ENCODE measurements around the gene CITED1. TPM values are rescaled to one million over a fixed set of nuclear protein-coding genes. Genes with fewer than 3 reads are reported as not detected.

The CITED1 gene
- total RNA-seq, 4 donors from 2014 or later, result not detected

DNA sequence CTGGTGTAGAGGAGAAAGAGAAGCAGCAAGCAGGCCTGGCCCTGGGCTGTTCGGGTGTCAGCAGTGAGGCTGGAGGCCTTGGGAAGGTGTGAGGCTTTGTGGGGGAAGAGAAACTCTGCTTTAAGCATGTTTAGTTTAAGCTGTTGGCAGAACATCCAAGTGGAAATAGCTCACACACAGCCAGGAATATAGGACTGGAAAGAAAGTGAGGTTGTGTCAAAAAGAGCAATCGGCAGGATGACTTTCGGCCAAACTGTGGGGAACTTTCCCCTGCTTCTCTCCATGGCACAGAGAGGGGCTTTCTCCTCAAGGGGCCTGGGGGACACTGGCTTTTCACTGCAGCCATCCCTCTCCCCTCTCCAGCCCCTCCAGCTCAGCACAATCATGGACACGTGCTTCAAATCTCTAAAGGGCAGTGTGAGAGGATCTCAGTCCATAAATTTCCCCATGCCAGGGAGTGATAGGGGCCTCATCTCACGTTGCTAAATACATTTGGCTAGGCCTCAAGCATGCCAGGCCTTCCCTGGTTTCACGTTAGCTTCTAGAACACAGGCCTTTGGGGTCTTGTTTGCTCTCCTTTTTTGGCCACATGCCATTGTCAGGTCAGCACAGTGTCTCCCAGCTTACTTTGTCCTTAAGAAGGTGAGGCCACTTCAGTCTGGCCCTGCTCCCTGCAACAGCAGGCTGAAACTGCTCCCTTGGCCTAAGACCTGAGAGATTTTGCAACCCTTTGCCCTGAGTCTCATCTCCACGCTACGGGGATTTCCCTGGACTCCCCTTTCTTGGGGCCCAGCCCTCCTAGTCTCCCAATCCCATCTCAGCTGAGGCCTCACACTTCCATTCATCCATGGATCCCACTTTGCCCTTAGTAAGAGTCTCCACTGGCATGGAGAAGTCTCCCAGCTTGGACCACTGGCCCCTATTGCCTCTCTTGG is 8.3 kb upstream of the CITED1 start:
- no peak for DNase-seq
- H3K9me3 ChIP-seq, result no peaks in the 10 kb centered on the region
- no peaks in the 10 kb centered on the region for H3K4me1 ChIP-seq
- H3K27ac ChIP-seq, result no peak overlapping the region
- no peak overlapping the region for H3K4me3 ChIP-seq
- H3K27me3 ChIP-seq, result no peaks in the 10 kb centered on the region
- no peaks in the 10 kb centered on the region for H3K36me3 ChIP-seq
- TF ChIP-seq, protein P1, sequence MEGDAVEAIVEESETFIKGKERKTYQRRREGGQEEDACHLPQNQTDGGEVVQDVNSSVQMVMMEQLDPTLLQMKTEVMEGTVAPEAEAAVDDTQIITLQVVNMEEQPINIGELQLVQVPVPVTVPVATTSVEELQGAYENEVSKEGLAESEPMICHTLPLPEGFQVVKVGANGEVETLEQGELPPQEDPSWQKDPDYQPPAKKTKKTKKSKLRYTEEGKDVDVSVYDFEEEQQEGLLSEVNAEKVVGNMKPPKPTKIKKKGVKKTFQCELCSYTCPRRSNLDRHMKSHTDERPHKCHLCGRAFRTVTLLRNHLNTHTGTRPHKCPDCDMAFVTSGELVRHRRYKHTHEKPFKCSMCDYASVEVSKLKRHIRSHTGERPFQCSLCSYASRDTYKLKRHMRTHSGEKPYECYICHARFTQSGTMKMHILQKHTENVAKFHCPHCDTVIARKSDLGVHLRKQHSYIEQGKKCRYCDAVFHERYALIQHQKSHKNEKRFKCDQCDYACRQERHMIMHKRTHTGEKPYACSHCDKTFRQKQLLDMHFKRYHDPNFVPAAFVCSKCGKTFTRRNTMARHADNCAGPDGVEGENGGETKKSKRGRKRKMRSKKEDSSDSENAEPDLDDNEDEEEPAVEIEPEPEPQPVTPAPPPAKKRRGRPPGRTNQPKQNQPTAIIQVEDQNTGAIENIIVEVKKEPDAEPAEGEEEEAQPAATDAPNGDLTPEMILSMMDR (IDR thresholded peaks at IDR 0.05), result no peak

DNA sequence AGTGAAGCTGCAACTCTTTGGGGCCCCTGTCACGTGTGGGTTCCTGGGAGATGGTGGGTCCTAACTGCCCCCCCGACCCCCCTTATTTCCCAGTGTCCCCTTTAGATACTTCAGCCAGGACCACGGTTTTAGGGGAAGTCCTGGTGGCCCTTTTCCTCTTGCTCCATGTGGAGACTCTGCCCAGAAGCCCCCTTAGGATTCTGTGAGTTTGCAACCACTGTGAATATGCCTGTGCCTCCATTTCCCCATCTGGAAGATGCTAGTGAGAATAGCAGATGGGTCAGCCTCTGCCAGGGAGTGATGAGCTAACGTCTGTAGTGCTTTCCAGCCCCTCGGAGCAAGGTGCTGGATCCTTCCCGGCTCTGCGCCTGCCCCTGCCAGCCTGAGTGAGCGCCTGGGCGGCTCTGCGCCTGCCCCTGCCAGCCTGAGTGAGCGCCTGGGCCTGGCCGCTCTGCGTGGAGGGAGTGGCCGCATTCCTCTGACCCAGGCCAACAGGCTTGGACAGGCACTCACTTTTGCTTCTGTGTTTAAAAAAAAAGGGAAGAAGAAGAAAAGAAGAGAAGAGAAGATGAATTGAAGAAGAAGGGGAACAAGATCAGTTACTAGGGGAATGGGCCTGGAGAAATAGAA is 6.7 kb upstream of the CITED1 start:
- no peak overlapping the region for H3K4me3 ChIP-seq
- peaks cover 0 to 14% (median 1%) of the 10 kb centered on the region in 4 donors for H3K4me1 ChIP-seq
- no peaks in the 10 kb centered on the region for H3K36me3 ChIP-seq
- DNase-seq, result no peak
- no peaks in the 10 kb centered on the region for H3K27me3 ChIP-seq
- no peak overlapping the region for H3K27ac ChIP-seq
- H3K9me3 ChIP-seq, result no peaks in the 10 kb centered on the region
- TF ChIP-seq, protein P1 (IDR thresholded peaks at IDR 0.05), result no peak
- TF ChIP-seq POLR2A (IDR thresholded peaks at IDR 0.05), result no peak

- H3K36me3 ChIP-seq, result no peaks in the 10 kb centered on the region
- no peaks in the 10 kb centered on the region for H3K9me3 ChIP-seq
- H3K27ac ChIP-seq, result no peak overlapping the region
- peaks cover 0 to 30% (median 6%) of the 10 kb centered on the region in 4 donors for H3K4me1 ChIP-seq
- H3K4me3 ChIP-seq, result peak overlapping the region in 3 of 4 donors; percentile 18 to 42 (median 41)
- no peaks in the 10 kb centered on the region for H3K27me3 ChIP-seq
- no peak for DNase-seq
- TF ChIP-seq, protein P1 (IDR thresholded peaks at IDR 0.05), result no peak
These were observed 3.8 kb upstream of the CITED1 start for GRCh38 chrX:72309297-72310071.

DNA sequence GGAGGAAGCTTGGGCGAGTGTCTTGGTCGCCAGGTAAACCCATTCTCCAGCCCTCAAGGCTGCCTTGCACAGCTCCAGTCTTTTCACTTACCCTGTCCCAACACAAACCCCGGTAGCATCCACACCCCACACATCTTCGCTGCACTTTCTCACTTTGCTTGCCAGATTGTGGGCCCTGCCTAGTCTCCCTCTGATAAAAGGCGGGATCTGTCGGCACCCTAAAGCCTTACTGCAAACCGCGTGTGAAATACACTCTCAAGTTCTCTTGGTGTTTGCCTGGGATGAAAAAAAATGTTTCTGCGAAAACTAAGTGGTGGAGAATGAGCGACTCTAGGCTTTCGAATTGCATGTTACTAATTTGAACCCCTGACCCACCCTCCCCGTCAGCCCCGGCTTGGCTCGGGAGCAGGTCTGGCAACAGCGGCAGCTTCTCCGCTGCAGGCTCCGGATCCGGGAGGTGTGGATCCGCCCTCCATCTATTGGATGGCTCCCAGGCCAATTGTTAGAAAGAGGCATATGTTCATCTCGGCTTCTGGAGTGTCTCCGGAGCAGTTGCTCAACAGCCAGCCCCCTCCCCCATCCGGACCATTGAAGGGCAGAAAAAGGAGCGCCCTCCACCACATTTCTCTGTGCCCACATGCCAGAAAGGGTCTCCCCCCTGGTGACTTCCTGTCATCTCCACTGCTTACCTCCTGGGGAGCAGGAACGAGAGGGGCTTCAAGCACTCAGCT is 3.0 kb upstream of the CITED1 start:
- no peak overlapping the region for H3K27ac ChIP-seq
- peak overlapping the region in 3 of 4 donors; percentile 18 to 42 (median 41) for H3K4me3 ChIP-seq
- no peak for TF ChIP-seq POLR2A (IDR thresholded peaks at IDR 0.05)
- TF ChIP-seq, protein P1 (IDR thresholded peaks at IDR 0.05), result no peak
- H3K9me3 ChIP-seq, result no peaks in the 10 kb centered on the region
- no peaks in the 10 kb centered on the region for H3K27me3 ChIP-seq
- H3K36me3 ChIP-seq, result no peaks in the 10 kb centered on the region
- H3K4me1 ChIP-seq, result peaks cover 0 to 30% (median 6%) of the 10 kb centered on the region in 4 donors
- DNase-seq, result peak; percentile 23 to 76 (median 70)

DNA sequence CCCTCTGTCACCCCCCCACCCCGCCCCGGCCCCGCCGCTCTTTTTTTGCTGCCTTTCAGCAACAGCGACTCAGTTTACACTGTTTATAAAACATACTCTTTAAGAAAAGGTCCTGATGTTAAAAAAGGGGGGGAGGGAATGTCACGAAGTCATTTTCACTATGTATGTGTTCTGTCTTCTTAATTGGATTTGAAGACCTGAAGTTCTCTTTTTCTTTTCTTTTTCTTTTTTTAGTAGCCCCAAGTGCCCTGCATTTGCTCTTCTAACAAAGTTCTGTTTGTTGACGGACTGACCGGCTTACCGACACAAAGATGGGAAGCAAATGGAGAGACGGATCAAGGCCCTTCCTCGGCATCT is 2.5 kb upstream of the CITED1 start:
- H3K9me3 ChIP-seq, result no peaks in the 10 kb centered on the region
- no peak overlapping the region for H3K27ac ChIP-seq
- TF ChIP-seq, protein P1 (IDR thresholded peaks at IDR 0.05), result no peak
- no peak for DNase-seq
- H3K27me3 ChIP-seq, result no peaks in the 10 kb centered on the region
- H3K4me1 ChIP-seq, result peaks cover 0 to 30% (median 6%) of the 10 kb centered on the region in 4 donors
- H3K4me3 ChIP-seq, result peak overlapping the region in 1 of 4 donors; percentile 59
- no peaks in the 10 kb centered on the region for H3K36me3 ChIP-seq
